Putamen (tissue), 1 donor: ENCODE results near the gene TMEM253.

Experiments
- DNase-seq: peaks from one replicate; pipeline ENCODE4 v3.0.0-alpha.2; 2016; ENCODE audit warnings: low spot score

The TMEM253 gene

DNA sequence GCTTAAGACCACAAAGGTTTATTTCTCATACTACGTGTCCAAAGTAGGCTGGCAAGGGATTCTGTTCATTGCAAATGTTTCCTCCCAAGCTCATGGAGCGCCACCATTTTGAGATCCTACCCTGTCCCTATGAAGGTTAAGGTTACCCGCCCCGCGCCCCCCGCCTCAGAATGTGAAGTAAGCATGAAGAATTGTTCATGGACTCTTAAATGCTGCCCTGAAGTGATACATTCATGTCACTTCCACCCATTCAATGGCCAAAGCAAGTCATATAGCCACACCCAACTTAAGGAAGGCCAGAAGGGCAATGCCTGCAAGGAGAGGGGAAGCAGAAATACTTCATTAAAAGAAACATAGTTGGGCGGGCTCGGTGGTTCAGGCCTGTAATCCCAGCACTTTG, 4.2 kb downstream of the TMEM253 start:
- DNase-seq: no peak

DNA sequence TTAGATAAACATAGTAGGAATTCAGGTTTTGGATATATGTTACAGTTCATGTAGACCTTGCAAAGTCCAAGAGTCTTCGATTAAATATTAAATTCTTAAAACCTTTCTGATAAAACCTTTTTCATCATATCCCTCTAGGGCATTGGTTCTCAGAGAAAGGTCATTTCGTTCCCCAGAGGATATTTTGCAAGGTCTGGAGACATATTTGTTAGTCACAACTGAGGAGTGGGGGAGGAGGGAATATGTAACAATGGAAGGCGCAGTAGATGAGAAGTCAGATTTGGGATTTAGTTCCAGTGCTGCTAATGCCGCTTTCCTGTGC, 5.3 kb downstream of the TMEM253 start:
- no peak for DNase-seq

DNA sequence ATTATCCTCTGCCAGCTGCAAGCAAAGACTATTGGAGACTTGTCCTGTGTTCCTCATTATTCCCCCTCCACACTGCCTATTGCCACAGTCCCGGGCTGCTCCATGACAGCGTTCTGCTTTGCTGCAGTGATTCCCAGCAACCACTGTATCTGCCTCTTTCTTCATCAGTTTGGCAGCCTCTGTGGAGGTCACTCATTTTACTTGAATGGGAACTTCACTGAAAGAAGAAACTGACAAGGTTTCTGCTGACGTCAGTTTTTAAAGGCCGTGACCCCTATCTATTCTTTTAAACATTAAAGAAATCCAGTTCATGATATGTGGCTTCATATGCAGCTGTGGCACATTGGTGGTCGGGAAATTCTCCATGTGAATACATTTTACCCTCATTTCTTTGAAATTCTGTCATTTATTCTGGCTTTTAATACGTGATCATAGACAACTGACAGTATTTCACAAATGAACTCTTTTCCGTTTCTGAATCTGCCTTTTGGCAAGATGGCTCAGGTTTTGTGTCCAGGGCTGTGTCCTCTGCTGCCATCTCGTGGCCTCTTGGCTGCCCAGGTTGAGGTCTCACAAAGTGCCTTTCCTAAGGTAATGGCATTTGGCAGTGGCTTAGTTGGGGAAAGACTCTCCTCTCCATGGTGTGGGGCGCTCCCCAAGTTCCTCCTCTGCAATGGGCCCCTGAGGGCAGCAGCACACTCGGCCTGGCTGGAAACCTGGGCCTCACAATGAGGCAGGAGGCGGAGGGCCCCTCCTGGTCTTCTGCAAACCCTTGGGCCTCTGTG, 5.8 kb downstream of the TMEM253 start:
- peak; percentile 79 for DNase-seq

DNA sequence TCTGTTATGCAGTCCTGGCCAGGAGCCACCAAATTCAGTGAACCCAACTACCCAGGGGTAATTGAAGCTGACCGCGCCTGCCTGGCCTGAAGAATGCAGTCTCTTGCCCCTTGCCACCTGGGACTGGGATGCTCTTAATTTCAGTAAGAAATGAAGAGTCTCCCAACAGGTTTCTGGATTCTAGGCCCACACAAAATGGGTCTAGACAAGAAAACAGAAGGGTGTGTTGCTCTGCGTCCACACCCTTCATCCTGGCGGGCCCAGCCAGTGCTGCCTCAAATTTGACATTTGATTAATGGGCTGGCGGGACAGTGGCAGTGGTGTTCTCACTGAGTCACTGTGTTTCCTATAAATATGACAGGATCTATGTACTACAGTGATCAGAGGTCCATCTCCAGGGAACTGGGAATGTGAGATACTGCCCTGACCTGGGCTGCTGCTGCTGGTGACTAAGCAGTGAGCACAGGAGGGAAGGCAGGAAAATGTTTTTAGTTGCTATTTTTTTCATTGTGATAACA, 6.5 kb downstream of the TMEM253 start:
- no peak for DNase-seq

- no peak for DNase-seq
Observed at GRCh38 chr14:21108791-21109190, 7.9 kb downstream of the TMEM253 start.

DNA sequence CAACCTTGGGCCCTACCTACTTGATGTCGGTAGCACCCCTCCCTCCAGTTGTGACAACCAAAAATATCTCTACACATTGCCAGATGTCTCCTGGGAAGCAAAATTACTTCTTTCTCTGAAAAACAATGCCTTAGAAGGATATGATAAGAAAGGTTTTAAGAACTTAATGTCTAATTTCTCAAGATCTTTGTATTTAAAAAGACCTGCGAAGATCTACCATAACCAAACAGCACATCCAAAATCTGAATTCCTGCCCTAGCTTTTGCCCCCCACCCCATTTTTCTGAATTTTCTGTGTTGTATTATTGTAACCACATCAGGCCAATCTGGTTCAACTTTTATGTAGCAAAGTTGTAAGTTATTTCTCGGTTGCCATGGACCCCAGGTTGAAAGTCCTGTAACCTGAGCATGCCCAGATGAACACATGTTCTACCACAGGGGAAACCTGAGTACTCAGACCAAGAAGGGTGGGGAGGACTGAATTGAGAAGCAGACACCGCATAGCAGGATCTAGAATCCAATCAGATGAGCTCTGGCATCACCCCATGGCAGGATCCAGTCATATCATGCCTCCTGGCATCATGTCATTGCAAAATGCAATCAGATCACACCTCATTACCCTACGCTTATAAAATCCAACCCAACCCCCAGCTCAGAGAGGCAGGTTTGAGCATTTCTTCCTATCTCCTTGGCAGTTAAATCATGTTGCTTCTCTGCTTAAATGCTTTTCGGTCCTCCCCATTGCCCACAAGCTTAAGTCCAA, 8.7 kb downstream of the TMEM253 start:
- DNase-seq: no peak

DNA sequence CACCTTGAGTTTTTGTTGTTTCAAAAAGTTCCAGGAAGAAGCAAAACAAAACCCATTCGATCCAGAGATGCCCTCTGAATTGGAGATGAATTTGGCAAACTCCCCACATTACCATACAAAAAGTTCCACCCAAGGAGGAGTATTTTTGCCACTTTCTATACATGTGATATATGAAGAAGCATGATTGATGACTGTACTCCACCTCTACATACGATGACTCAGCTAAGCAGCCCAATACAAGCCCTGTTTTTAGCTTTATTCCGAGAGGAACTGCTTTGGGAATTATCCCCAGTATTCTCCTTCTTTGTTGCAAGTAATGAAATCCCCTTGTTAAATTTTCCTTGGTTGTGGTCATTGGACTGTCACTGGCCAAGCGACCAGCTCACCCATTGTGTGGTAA, 11.4 kb downstream of the TMEM253 start:
- DNase-seq: no peak

GRCh38 chr14:21113369-21113768, 12.5 kb downstream of the TMEM253 start:
- DNase-seq: no peak

DNA sequence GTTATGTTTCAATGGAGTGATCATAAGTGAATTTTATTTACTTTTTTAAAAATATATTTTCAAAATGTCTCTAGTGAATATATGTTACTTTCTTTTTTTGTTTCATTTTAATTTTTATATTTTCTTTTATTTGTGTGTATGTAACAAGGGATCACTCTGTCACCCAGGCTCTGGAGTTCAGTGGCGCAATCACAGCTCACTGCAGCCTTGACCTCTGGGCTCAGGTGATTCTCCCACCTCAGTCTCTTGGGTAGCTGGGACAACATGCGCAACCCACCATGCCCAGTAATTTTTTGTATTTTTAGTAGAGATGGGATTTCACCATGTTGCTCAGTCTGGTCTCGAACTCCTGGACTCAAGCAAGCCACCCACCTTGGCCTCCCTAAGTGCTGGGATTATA, 18.1 kb downstream of the TMEM253 start:
- no peak for DNase-seq

DNA sequence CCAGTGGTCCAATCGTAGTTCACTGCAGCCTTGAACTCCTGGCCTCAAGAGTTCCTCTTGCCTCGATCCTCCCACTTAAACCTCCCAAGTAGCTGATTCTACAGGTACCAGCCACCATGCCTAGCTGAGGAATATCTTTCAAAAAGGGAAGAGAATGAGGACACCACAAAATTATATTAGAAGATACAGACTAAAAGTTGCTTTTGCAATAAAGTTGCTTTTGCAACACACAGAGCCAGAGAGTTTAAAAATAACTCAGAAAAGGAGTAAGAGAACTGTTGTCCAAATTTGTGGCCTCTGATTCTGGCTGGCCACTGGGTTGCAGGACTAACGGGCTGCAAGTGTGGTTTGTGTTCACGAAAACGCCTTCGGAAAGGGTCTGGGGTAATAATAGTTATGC, 19.8 kb downstream of the TMEM253 start:
- no peak for DNase-seq

- DNase-seq: no peak
Observed at GRCh38 chr14:21121122-21121521, 20.3 kb downstream of the TMEM253 start.

DNA sequence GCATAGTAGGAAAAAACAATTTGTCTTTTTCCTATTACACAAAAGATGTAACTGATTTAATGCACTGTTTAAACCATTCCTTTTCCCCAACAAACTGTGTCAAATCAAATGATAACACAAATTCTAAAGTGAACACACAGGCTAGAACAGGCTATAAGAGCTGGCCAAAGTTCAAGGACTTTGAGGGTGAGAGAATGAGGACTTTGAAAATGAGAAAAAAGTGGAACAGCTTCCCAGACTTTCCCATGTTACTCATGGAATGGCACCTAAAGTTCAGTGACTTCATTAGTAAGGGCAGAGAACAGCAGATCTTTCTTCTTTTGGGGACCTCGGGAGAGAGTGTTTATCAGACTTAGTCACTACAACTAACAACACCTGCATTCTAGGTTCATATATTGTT, 22.6 kb downstream of the TMEM253 start:
- no peak for DNase-seq

DNA sequence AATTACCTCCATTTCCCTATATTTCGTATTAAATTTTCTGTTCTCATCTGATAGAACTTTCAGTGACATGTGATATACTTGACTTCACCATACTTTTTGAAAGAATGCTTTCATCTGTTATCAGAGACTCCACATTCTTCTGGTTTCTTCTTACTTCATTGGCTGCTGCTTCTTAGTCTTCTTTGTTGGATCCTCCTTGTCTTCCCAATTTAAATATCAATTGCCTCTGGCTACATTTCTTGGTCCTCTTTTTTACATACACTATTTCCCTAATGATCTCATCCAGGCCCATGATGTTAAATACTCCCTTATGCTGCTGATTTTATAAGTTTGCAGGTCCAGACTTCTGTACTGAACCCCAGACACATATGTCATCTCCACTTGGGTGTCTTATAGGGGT, 33.0 kb downstream of the TMEM253 start:
- no peak for DNase-seq

- DNase-seq: no peak
Observed at GRCh38 chr14:21136024-21136423, 35.2 kb downstream of the TMEM253 start.

GRCh38 chr14:21142357-21142756, 41.5 kb downstream of the TMEM253 start:
- DNase-seq: no peak

DNA sequence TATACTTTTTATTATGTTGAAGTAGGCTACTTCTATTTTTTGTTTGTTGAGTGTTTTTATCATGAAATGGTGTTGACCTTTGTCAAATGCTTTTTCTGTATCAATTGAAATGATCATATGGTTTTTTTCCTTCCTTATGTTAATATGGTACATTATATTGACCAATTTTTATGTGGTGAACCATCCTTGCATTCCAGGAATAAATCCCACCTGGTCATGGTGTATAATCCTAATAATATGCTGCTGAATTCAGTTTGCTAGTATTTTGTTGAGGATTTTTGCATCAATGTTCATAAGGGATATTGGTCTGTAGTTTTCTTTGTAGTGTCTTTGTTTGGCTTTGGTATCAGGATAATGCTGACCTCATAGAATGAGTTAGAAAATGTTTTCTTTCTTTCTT, 44.6 kb downstream of the TMEM253 start:
- DNase-seq: no peak

DNA sequence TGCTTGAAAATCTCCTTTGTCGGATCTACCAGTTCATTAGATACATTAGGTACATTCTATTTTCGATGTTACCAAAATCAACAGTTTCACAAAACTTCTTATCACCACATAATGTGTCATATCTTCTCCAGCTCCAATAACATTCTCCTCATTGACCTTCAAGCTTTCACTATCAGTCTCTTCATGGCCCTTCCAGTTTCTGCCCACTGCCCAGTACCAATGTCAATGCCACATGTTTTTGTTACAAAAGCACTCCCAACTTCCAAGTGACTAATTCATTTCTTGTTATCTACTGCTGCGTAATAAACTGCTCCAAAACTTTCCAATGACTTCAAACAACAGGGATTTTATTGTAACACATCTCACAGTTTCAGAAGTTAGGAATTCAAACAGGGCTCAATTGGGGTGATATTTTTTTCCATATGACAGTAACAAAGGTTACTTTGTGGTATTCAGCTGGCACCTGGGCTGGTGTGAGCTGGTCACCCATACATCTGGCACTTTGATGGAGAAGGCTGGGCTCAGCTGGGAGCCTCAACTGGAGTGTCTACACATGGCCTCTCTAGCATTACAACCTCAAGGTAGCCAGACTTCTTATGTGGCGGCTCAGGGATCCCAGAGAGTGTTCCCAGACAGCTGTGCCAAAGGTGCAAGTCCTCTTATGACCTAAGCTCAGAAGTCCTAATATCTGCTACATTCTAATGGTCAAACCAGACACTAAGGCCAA, 48.9 kb downstream of the TMEM253 start:
- no peak for DNase-seq
